Lower leg skin (tissue), 3 donors: ENCODE data around the gene BLMH.

Source experiments
- CTCF ChIP-seq, 3 donors: fragments of 450-650 bp; IDR thresholded peaks; one replicate each; pipeline ENCODE4 v1.5.1; 2016; ENCODE audit warnings: antibody characterized with exemption in 3 of 3, mild to moderate bottlenecking in 3 of 3, moderate library complexity in 2 of 3
- POLR2A ChIP-seq, 2 donors: fragments of 450-650 bp; IDR thresholded peaks; one replicate each; pipeline ENCODE4 v1.6.1; 2016 to 2017; ENCODE audit warnings: antibody characterized with exemption in 2 of 2, mild to moderate bottlenecking in 1 of 2, moderate library complexity in 1 of 2

- no peak for TF ChIP-seq POLR2A (IDR thresholded peaks at IDR 0.05)
- TF ChIP-seq CTCF (IDR thresholded peaks at IDR 0.05) = no peak
Measured at GRCh38 chr17:30314474-30314873, 22.7 kb upstream of the BLMH start.
